Posterior vena cava (tissue), 2 donors: ENCODE measurements around the gene DTX2. TPM values are rescaled to one million over a fixed set of nuclear protein-coding genes. Genes with fewer than 3 reads are reported as not detected.
"Not testable (repeated sequence)": the region's sequence is repeated elsewhere in the genome, so short reads cannot be mapped to it uniquely, and the experiment has no call there.

Experiments used
- DNase-seq: peaks from one replicate; pipeline ENCODE4 v3.0.0-alpha.2; 2020; ENCODE audit warnings: low spot score
- intact Hi-C, 2 donors: fragments of 100-400 bp; cut with DNase I; formaldehyde crosslinking; loops; one replicate each; pipeline versions ENCODE4 v1.14.1 to v1.14.2; 2022 to 2023
- total RNA-seq, 2 donors: library from RNA; stranded (reverse); fragmentation: NEBNext Ultra II Directional; extraction: Animal tissue kit (Norgen Biotek cat#: 25700); gene quantifications; one replicate each; pipeline ENCODE4 v1.2.1, GENCODE V29; 2021
- donor health status: DM: yes; HTN: yes; CAD: no.
- donor health status: DM: yes; HTN: yes; CAD: no.

Gene DTX2
- total RNA-seq, 2 donors from 2014 or later: 24.6 to 25.2 TPM

DNA sequence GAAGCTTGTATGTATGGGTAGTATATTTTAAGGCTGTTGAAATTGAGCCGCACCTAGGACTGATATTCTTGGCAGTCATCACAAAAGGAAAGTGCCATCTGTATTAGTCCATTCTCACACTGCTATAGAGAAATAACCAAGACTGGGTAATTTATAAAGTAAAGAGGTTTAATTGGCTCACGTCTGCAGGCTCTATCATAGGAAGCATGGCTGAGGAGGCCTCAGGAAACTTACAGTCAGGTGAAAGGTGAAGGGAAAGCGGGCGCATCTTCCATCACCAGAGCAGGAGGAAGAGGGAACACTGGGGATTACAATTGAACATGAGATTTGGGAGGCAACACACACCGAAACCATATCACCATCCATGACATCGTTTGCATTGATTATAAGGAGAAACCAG, 90.5 kb downstream of the DTX2 start:
- intact Hi-C loops: not testable (repeated sequence)

More for the DNA sequence above, 90.5 kb downstream of the DTX2 start:
- not testable (repeated sequence) for DNase-seq

Other genes with a start within 250 kb of the DTX2 start
- gene HSPB1, start 159.0 kb upstream of the DTX2 start, total RNA-seq: 1,000 to 10,000 TPM; 2,473 to 2,747 TPM
- gene YWHAG, start 102.7 kb upstream of the DTX2 start, total RNA-seq: 100 to 1,000 TPM; 114 to 134 TPM
- under 1 TPM; 0.32 to 0.38 TPM for gene SSC4D, start 52.0 kb upstream of the DTX2 start, total RNA-seq
- gene ZP3, start 36.8 kb upstream of the DTX2 start, total RNA-seq: 10 to 100 TPM in 1 of 2 donors, under 1 TPM in 1; 0.43 to 21.5 TPM
- 1 to 10 TPM in 1 of 2 donors, under 1 TPM in 1; 0.37 to 1.1 TPM for gene UPK3B, start 48.8 kb downstream of the DTX2 start, total RNA-seq
- under 1 TPM; 0.10 to 0.28 TPM for gene SPDYE16, start 81.6 kb downstream of the DTX2 start, total RNA-seq
- 10 to 100 TPM in 1 of 2 donors, 1 to 10 TPM in 1; 6.9 to 21.7 TPM for gene POMZP3, start 165.6 kb downstream of the DTX2 start, total RNA-seq